D721Med (cell line): ENCODE data around the gene NKD1.

Source experiments
- DNase-seq: peaks from one replicate; pipeline ENCODE4 v3.0.0; 2011; ENCODE audit warnings: low spot score; ENCODE audit not compliant: insufficient read length
- FAIRE-seq: peaks from 2 replicates; lab custom pipeline; 2011; peaks lifted over from hg19 to GRCh38; lab: Jason Lieb, UNC
- CTCF ChIP-seq: IDR thresholded peaks from 2 replicates; pipeline ENCODE4 v1.5.1; 2012; ENCODE audit warnings: mild to moderate bottlenecking, control low read depth; ENCODE audit not compliant: insufficient read depth; ENCODE audit errors: missing control alignments

The NKD1 gene

DNA sequence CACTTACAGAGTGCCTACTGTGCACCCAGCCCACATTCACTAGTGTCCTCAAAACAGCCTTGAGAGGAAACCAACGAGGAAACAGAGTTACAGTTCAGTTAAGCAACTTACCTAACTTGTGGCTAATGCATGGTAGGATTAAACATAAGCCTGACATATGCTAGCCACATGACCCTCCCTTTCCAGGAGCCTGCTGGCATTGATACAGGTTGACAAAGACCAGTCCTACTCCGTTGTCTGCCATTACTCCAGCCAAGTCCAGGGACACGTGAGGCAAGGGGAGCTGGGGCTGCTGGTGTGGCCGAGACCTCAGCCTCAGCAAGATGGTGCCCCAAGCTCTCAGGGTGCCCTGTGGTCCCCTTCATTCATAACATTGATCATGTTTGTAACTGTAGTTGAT lies 95.0 kb downstream of the NKD1 start:
- no peak for FAIRE-seq
- no peak for DNase-seq
- TF ChIP-seq CTCF = no peak

GRCh38 chr16:50644245-50644644 lies 96.0 kb downstream of the NKD1 start:
- no peak for TF ChIP-seq CTCF
- FAIRE-seq = no peak

DNA sequence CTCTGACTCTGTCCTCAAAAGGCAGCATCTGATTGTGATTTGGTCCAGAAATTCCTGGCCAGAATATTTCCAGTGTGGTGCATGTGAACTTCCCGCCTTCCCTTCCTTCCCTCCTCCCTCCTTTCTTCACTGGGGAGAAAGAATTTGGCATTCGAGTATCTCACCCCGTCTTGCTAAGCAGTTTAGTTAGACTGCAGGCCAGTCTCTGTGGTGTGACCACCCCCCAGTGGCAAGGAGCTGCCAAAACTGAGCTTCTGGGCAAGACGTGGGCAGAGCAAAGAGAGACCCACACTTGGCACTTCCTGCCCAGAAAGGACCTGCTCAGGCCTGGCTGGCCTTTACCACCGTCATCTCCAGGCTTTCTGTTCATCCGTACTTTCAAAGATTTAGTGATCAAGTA lies 96.5 kb downstream of the NKD1 start:
- TF ChIP-seq CTCF = peak; percentile 63
- FAIRE-seq = no peak
- DNase-seq = no peak

More at GRCh38 chr16:50644245-50644644, 96.0 kb downstream of the NKD1 start:
- DNase-seq = no peak

- TF ChIP-seq CTCF = no peak
- DNase-seq (no peak), FAIRE-seq (no peak)
These were observed 97.5 kb downstream of the NKD1 start for GRCh38 chr16:50645563-50646220.

- DNase-seq (no peak), FAIRE-seq (no peak)
- TF ChIP-seq CTCF = no peak
These were observed 98.1 kb downstream of the NKD1 start for GRCh38 chr16:50646345-50646744.

GRCh38 chr16:50651835-50652438 lies 103.7 kb downstream of the NKD1 start:
- TF ChIP-seq CTCF = no peak
- FAIRE-seq (no peak), DNase-seq (no peak)

DNA sequence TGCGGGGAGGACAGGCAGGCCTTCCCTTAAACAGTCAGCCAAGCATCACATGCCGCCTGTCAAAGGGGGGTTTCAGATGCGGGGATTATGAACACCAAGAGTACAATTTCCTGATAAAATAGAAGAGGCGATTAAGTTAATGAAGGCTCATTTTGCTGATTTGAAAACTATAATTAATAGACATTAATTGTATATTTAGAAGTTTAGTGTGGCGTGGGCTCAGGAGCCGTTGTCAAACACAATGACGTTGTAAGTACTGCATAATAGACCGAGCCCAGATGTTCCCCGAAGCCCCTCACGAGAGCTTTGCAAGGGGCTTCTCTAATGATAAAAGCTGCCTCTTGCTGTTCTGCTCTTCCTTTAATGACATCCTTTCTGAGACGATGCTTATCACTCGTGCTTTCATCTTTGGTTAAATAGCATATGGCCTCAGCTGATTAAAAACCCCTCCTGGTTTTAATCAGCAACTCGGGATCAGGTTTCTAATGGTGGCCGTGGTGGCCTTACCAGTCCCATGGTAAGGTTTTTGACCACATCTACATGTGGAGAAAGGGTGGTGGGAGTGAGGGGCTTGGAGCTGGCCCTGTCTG lies 104.7 kb downstream of the NKD1 start:
- FAIRE-seq (no peak), DNase-seq (no peak)

More for the DNA sequence above, 104.7 kb downstream of the NKD1 start:
- no peak for TF ChIP-seq CTCF
